T-helper 1 cell treated with Interleukin-12 subunit alpha and Interleukin-12 subunit beta and Interleukin-4 antibody, amounts not matched to agents 30 ng/mL and 1 ng/mL, for 36 hours (primary cell): Measurements from ENCODE around the gene KIAA0513. TPM values are rescaled to one million over a fixed set of nuclear protein-coding genes. Genes with fewer than 3 reads are reported as not detected.
"Not testable (repeated sequence)": the region's sequence is repeated elsewhere in the genome, so short reads cannot be mapped to it uniquely, and the experiment has no call there.

ENCODE experiments used
- intact Hi-C: fragments of 100-400 bp; cut with micrococcal nuclease; formaldehyde crosslinking; loops from one replicate; pipeline ENCODE4 v1.15.1; 2024
- total RNA-seq: library from RNA; stranded (reverse); gene quantifications from 2 replicates; pipeline ENCODE4 v1.2.3, GENCODE V29; 2022

KIAA0513 gene
- total RNA-seq, 1 donor from 2014 or later: 9.9 TPM

- intact Hi-C loops: loop anchor here (1.0 to 10.0 kb wide), 11 partner anchors 17 to 1221 kb away; partner anchors contain the start of genes GINS2, HSBP1, MBTPS1 and ZDHHC7
These were observed 526 bp downstream of the KIAA0513 start for GRCh38 chr16:85027958-85028684.

DNA sequence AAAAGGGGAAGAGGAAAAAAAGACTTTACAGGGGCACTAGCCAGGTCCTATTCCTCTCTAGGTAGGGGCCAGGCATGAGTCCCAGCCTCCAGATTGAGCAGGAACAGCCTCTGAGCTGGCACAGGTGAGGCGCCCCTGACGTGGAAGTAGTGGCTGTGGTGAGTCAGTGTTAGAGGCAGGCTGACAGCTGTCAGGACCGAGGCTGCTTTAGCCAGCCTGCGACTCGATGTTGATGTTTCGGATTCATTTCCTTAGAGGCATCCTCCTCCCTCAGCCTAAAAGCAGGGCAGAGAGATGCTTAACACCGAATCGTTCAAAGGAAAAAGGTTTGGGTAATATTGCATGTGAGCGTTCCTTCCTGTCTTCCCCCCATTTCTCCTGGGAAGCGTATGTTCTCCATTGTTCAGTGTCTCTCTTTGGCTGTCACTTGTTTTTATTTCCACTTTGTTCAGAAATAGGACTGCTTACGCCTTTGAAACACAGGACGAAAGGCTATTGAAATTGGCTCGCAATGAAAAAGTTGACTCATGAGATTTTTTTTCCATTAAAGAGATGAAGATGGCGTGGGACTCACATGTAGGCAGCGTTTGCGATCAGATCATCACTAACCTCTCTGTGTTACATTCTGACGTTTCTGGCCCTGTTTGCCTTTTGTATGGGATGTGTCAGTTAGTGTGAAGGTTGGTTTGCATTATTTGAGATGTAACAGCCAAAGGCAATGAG lies 1.3 kb downstream of the KIAA0513 start:
- intact Hi-C loops: loop anchor here (1.0 to 10.0 kb wide), 10 partner anchors 26 to 1222 kb away; partner anchors contain the start of genes GINS2, HSBP1 and MBTPS1

DNA sequence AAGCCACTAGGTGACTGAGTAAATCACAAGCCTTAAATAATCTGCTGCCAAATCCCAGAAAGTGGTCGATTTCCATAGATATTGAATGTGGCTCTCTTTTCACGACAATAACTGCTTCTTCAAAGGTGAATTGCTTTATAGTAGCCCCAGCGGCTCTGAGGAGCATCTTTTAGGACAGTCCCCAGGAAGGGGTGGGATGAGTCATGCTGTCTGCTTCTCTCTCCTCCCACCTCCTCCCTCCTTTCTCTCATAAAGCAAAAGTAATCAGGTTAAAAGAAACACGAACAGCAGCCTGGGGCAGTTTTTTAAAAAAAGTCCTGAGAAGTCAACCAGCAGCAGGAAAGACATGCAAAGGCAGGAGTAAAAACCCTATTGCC lies 1.8 kb downstream of the KIAA0513 start:
- intact Hi-C loops: loop anchor here (1.0 to 10.0 kb wide), 10 partner anchors 26 to 1222 kb away; partner anchors contain the start of genes GINS2, HSBP1 and MBTPS1

GRCh38 chr16:85029981-85030401 lies 2.4 kb downstream of the KIAA0513 start:
- intact Hi-C loops: loop anchor here (1.0 to 10.0 kb wide), 10 partner anchors 25 to 1223 kb away; partner anchors contain the start of genes GINS2, HSBP1 and MBTPS1

DNA sequence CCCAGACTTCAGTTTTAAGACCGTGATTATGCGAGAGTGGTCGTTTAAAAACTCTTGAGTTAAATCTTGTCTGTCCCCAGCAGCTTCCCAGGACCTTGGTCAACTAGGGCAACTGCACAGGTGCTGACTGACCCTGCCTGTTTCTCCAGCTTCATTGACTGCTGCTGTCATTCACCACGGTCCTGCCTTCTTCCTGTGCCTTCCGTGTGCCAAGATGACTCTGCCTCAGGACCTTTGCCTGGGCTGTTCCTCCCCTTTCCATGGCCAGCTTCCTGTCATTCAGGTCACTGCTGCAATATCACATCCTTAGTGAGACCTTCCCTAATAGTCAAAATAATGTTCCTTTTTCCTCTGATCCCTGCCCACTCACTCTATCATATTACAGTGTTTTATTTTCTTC lies 3.9 kb downstream of the KIAA0513 start:
- intact Hi-C loops: no loop called here

- intact Hi-C loops: not testable (repeated sequence)
These were observed 4.6 kb downstream of the KIAA0513 start for GRCh38 chr16:85032187-85032586.

- intact Hi-C loops: no loop called here
These were observed 5.6 kb downstream of the KIAA0513 start for GRCh38 chr16:85033171-85033570.

GRCh38 chr16:85034591-85035433 lies 7.2 kb downstream of the KIAA0513 start:
- intact Hi-C loops: no loop called here

GRCh38 chr16:85036236-85037049 lies 8.8 kb downstream of the KIAA0513 start:
- intact Hi-C loops: no loop called here

- intact Hi-C loops: no loop called here
These were observed 9.4 kb downstream of the KIAA0513 start for GRCh38 chr16:85037050-85037410.

DNA sequence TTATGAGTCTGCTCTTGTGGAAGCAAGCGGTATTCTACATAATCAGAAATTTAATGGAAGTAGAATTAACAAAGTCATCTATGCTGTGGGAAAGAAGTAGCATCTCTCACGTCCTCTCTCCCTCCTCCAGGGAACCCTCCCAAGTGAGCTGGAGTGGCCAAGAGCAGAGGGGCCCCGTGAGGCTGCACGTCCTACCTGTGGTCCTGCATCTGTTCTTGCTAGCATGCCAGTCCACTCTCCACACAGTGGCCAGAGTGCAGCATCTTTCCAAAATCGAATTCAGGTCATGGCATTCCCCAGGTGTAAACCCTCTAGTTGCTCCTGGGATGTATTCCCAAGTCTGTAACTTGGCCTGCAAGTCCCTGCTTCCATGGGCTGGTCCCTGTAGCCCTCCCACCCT lies 10.1 kb downstream of the KIAA0513 start:
- intact Hi-C loops: no loop called here

DNA sequence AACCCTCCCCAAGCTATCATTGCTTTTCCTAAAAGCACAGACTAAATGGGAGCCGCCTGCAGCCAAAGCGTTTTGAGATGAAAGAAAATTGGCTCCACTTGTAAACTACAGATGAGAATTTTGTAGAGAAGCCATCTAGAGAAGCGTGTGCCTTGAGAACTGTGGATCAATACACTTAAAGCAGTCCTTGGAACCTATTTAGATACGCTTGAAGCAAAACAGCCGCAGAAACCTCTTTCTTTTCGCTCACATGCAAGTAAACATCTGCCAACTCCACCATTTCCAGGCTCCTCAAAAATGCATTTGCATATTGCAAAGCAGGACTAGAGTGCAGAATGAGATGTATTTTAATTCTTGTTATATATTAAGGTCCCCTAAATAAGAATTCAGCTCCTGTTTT lies 13.1 kb downstream of the KIAA0513 start:
- intact Hi-C loops: no loop called here

DNA sequence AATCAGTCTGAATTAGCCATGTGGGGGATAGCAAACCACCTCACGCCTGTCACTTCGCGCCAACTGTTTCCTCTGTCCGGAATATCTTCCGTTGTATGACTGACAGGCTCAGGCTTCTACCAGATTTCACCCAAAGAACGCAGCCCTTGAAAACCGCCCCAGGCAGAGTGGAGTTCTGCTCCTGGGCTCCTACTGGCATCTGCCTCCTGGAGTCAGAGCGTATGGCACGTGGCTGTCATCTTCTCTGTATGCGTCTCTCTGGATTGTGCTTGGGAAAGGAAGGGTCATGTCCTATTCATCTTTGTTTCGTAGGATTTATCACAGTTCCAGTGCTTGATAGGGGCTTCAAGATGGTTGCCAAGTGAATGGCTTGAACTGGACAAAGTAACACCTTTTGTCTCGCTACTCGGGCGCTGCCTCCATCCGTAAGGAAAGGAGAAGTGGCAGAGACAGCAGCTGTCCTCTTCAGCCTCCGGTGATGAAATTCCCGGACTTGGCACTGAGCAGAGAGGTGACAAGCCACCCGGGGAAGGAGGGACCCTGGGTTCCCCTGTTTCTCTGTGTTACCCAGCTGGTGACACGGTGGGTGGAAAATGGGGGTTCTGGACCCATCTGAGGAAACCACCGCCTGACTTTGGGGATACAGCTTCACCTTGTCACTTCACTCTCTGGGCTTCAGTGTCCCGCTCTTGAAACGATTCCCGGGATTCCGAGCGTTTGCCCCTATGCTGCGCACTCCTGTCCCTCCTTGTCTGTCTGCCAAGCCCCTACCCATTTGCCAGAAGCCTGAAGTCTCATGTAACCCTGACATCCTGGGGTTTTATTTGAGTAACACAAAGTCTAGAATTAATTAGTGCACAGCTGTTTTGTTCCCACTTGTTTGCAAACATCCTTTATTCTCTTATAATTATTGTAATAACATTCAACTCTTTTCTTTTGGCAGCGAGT lies 13.9 kb downstream of the KIAA0513 start:
- intact Hi-C loops: no loop called here

- intact Hi-C loops: no loop called here
These were observed 14.6 kb downstream of the KIAA0513 start for GRCh38 chr16:85042167-85042526.

- intact Hi-C loops: no loop called here
These were observed 15.0 kb downstream of the KIAA0513 start for GRCh38 chr16:85042606-85043005.

DNA sequence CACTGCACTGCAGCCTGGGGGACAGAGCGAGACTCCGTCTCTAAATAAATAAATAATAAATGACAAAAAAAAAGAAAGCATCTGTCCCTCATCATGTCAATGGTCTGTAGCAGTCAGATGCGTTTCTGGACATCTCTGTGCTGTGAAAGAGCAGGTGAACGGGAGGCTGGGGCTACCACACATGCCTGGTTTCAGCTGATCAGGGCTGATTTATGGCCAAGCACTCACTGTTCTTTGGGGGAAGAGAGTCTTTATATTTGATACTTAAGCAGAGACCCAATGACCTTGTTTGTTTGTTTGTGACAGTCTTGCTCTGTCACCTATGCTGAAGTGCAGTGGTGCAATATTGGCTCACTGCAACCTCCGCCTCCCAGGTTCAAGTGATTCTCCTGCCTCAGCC lies 17.5 kb downstream of the KIAA0513 start:
- intact Hi-C loops: no loop called here

- intact Hi-C loops: no loop called here
These were observed 18.3 kb downstream of the KIAA0513 start for GRCh38 chr16:85045641-85046471.

- intact Hi-C loops: no loop called here
These were observed 18.9 kb downstream of the KIAA0513 start for GRCh38 chr16:85046472-85046916.
